Stimulated activated CD8-positive, alpha-beta memory T cell treated with anti-CD3 and anti-CD28 coated beads, Interleukin-7, amount 100 ng/mL, for 1 hour (primary cell): ENCODE measurements around the gene ING1.

ENCODE experiments used
- DNase-seq, 2 donors: peaks; one replicate each; pipeline ENCODE4 v3.0.0-alpha.2; 2020; ENCODE audit warnings: low read depth in 2 of 2

The ING1 gene

GRCh38 chr13:110771194-110771593 lies 57.7 kb downstream of the ING1 start:
- no peak for DNase-seq

GRCh38 chr13:110772091-110772984 lies 58.8 kb downstream of the ING1 start:
- DNase-seq: no peak
